Suprapubic skin (tissue), 4 donors: ENCODE measurements around the gene TGFBR3.

Experiments
- EP300 ChIP-seq: sonication (generic); formaldehyde crosslinking; IDR thresholded peaks from one replicate; pipeline ENCODE4 v1.6.1; 2017; ENCODE audit warnings: antibody characterized with exemption
- POLR2A ChIP-seq, 2 donors: fragments of 450-650 bp; IDR thresholded peaks; one replicate each; pipeline ENCODE4 v1.6.1; 2017; ENCODE audit warnings: antibody characterized with exemption in 2 of 2, mild to moderate bottlenecking in 2 of 2, moderate library complexity in 2 of 2
- POLR2AphosphoS5 ChIP-seq, 3 donors: sonication (generic); formaldehyde crosslinking; IDR thresholded peaks; one replicate each; pipeline ENCODE4 v1.6.1; 2017; ENCODE audit warnings: antibody characterized with exemption in 3 of 3
- TF ChIP-seq, protein P1 (sequence below), 2 donors: fragments of 200-600 bp in 1 of 2; fragments of 450-650 bp in 1 of 2; sonication (generic) in 1 of 2; IDR thresholded peaks; one replicate each; pipeline ENCODE4 v1.5.1; 2016 to 2019; ENCODE audit warnings: antibody characterized with exemption in 2 of 2, mild to moderate bottlenecking in 1 of 2, moderate library complexity in 1 of 2

DNA sequence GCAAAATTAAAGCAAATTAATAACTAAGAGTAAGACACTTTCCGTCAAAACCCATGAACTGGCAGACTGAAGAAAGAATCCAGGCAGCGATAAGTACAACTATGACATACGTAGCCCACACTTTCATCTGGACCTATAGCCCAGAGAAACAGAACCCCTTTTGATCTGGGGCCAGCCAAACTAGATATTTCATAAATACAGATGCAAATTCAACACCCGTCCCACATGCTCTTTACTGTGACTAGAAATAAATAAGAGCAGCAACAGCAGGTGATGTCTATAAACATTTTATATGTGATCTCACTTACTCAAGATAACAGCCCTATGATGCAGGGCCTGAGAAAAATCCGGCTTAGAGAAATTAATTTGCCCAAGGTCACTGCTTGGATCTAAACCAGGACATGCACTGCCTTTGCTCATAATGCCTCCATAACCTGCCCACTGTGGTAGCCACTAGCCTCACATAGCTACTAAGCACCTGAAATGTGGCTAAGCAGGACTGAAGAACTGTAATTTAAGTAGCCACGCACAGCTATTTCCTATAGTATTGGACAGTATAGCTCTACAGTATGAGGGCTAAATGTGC lies 130.2 kb downstream of the TGFBR3 start:
- TF ChIP-seq EP300 (no peak), POLR2A (IDR thresholded peaks at IDR 0.05) (no peak), POLR2AphosphoS5 (IDR thresholded peaks at IDR 0.05) (no peak)
- TF ChIP-seq, protein P1, sequence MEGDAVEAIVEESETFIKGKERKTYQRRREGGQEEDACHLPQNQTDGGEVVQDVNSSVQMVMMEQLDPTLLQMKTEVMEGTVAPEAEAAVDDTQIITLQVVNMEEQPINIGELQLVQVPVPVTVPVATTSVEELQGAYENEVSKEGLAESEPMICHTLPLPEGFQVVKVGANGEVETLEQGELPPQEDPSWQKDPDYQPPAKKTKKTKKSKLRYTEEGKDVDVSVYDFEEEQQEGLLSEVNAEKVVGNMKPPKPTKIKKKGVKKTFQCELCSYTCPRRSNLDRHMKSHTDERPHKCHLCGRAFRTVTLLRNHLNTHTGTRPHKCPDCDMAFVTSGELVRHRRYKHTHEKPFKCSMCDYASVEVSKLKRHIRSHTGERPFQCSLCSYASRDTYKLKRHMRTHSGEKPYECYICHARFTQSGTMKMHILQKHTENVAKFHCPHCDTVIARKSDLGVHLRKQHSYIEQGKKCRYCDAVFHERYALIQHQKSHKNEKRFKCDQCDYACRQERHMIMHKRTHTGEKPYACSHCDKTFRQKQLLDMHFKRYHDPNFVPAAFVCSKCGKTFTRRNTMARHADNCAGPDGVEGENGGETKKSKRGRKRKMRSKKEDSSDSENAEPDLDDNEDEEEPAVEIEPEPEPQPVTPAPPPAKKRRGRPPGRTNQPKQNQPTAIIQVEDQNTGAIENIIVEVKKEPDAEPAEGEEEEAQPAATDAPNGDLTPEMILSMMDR (IDR thresholded peaks at IDR 0.05), result no peak
